Coronary artery (tissue), 2 donors: Measurements from ENCODE around the gene PUS7.

ENCODE experiments used
- DNase-seq: peaks from one replicate; pipeline ENCODE4 v3.0.0-alpha.2; 2017; ENCODE audit warnings: low spot score
- H3K27ac ChIP-seq, 2 donors: fragments of 200-600 bp; sonication (generic); one replicate each; pipeline ENCODE4 v1.5.1; 2016 to 2019
- H3K4me3 ChIP-seq: fragments of 200-600 bp; sonication (generic); 2 replicates; pipeline ENCODE4 v1.5.1; 2016; ENCODE audit warnings: mild to moderate bottlenecking, moderate library complexity
- CTCF ChIP-seq: fragments of 200-600 bp; sonication (generic); IDR thresholded peaks from one replicate; pipeline ENCODE4 v1.5.1; 2019; ENCODE audit warnings: antibody characterized with exemption

The PUS7 gene

GRCh38 chr7:105496521-105496920 is 25.6 kb downstream of the PUS7 start:
- DNase-seq, result no peak
- no peak for TF ChIP-seq CTCF
- Histone ChIP-seq H3K4me3 (no peak overlapping the region), H3K27ac (no peak overlapping the region)

GRCh38 chr7:105493923-105494315 is 28.2 kb downstream of the PUS7 start:
- no peak overlapping the region for H3K4me3 ChIP-seq
- TF ChIP-seq CTCF, result no peak
- no peak for DNase-seq

GRCh38 chr7:105493196-105493922 is 28.7 kb downstream of the PUS7 start:
- H3K27ac ChIP-seq, result no peak overlapping the region
- TF ChIP-seq CTCF, result no peak
- no peak overlapping the region for H3K4me3 ChIP-seq
- no peak for DNase-seq

More at GRCh38 chr7:105493923-105494315, 28.2 kb downstream of the PUS7 start:
- no peak overlapping the region for H3K27ac ChIP-seq

GRCh38 chr7:105489409-105489808 is 32.7 kb downstream of the PUS7 start:
- TF ChIP-seq CTCF, result no peak
- no peak overlapping the region for H3K27ac ChIP-seq
- H3K4me3 ChIP-seq, result no peak overlapping the region
- no peak for DNase-seq

GRCh38 chr7:105487579-105488571 is 34.2 kb downstream of the PUS7 start:
- DNase-seq, result no peak
- no peak for TF ChIP-seq CTCF
- Histone ChIP-seq H3K27ac (no peak overlapping the region), H3K4me3 (no peak overlapping the region)

- Histone ChIP-seq H3K4me3 (no peak overlapping the region), H3K27ac (no peak overlapping the region)
- DNase-seq, result no peak
- TF ChIP-seq CTCF, result no peak
These were observed 41.1 kb downstream of the PUS7 start for GRCh38 chr7:105480931-105481330.
